Loucy (cell line): ENCODE measurements around the gene NLGN2.

Experiments used
- H2AFZ ChIP-seq: fragments of 200-600 bp; sonication (generic); 2 replicates; pipeline ENCODE4 v1.6.0; 2016; ENCODE audit warnings: antibody characterized with exemption, mild to moderate bottlenecking, low read length, moderate library complexity
- H3F3A ChIP-seq: fragments of 200-600 bp; 2 replicates; pipeline ENCODE4 v1.6.0; 2016; ENCODE audit warnings: antibody characterized with exemption, low read depth, mild to moderate bottlenecking
- H3K27me3 ChIP-seq: fragments of 200-600 bp; sonication (generic); 2 replicates; pipeline ENCODE4 v1.6.1; 2014; ENCODE audit warnings: low read length, mild to moderate bottlenecking; ENCODE audit not compliant: insufficient read depth, poor library complexity, severe bottlenecking
- H3K36me3 ChIP-seq: fragments of 200-600 bp; sonication (generic); 2 replicates; pipeline ENCODE4 v1.6.1; 2016; ENCODE audit warnings: low read length; ENCODE audit not compliant: insufficient read depth
- H3K4me1 ChIP-seq: fragments of 200-600 bp; sonication (generic); 2 replicates; pipeline ENCODE4 v1.5.1; 2014; ENCODE audit warnings: low read length, mild to moderate bottlenecking; ENCODE audit not compliant: insufficient read depth, poor library complexity, severe bottlenecking
- H3K4me2 ChIP-seq: fragments of 200-600 bp; sonication (generic); 2 replicates; pipeline ENCODE4 v1.6.0; 2014; ENCODE audit warnings: antibody characterized with exemption, low read length, low read depth, mild to moderate bottlenecking; ENCODE audit not compliant: poor library complexity, severe bottlenecking
- H3K4me3 ChIP-seq: fragments of 200-600 bp; sonication (generic); 2 replicates; pipeline ENCODE4 v1.5.1; 2014; ENCODE audit warnings: low read length, mild to moderate bottlenecking, mixed read lengths; ENCODE audit not compliant: poor library complexity, severe bottlenecking
- H3K79me2 ChIP-seq: fragments of 200-600 bp; sonication (generic); 2 replicates; pipeline ENCODE4 v1.6.1; 2014; ENCODE audit warnings: low read length; ENCODE audit not compliant: insufficient read depth
- H3K9ac ChIP-seq: fragments of 200-600 bp; sonication (generic); 2 replicates; pipeline ENCODE4 v1.6.0; 2014; ENCODE audit warnings: mild to moderate bottlenecking, low read depth, low read length, moderate library complexity; ENCODE audit not compliant: poor library complexity, severe bottlenecking
- H3K9me2 ChIP-seq: fragments of 200-600 bp; sonication (generic); replicated peaks from 2 replicates; pipeline ENCODE4 v1.6.1; 2016; ENCODE audit warnings: low read depth, low read length, mixed read lengths
- H3K9me3 ChIP-seq: fragments of 200-600 bp; sonication (generic); 2 replicates; pipeline ENCODE4 v1.6.1; 2014; ENCODE audit warnings: mild to moderate bottlenecking, antibody characterized with exemption, low read length, low read depth; ENCODE audit not compliant: insufficient read depth
- H4K20me1 ChIP-seq: fragments of 200-600 bp; sonication (generic); 2 replicates; pipeline ENCODE4 v1.6.0; 2014; ENCODE audit warnings: antibody characterized with exemption, low read length, mild to moderate bottlenecking; ENCODE audit not compliant: insufficient read depth, poor library complexity, severe bottlenecking
- CTCF ChIP-seq: fragments of 200-600 bp; sonication (generic); conservative IDR thresholded peaks from 2 replicates; pipeline ENCODE4 v1.5.1; 2014; ENCODE audit warnings: mild to moderate bottlenecking, antibody characterized with exemption, low read length
- EZH2phosphoT487 ChIP-seq: fragments of 200-600 bp; IDR thresholded peaks from 2 replicates; pipeline ENCODE4 v1.6.1; 2018; ENCODE audit warnings: antibody characterized with exemption, mild to moderate bottlenecking, moderate library complexity, borderline replicate concordance

Gene NLGN2

GRCh38 chr17:7423679-7424078, 16.0 kb downstream of the NLGN2 start:
- Histone ChIP-seq H3K79me2 (no peaks in the 10 kb centered on the region), H3K4me3 (no peak overlapping the region), H3F3A (no peaks in the 10 kb centered on the region), H4K20me1 (no peaks in the 10 kb centered on the region), H3K9ac (no peak overlapping the region), H3K9me2 (no peaks in the 10 kb centered on the region), H3K9me3 (no peaks in the 10 kb centered on the region), H3K4me1 (no peaks in the 10 kb centered on the region), H3K4me2 (no peak overlapping the region), H3K36me3 (no peaks in the 10 kb centered on the region), H2AFZ (no peak overlapping the region), H3K27me3 (no peaks in the 10 kb centered on the region)
- TF ChIP-seq CTCF (no peak), EZH2phosphoT487 (no peak)

GRCh38 chr17:7425316-7425715, 17.7 kb downstream of the NLGN2 start, which contains the start of gene SPEM2:
Gene SPEM2 (plus strand): TSS chr17:7425616. CDS start chr17:7425689, 73 bp downstream.
- Histone ChIP-seq H3F3A (no peaks in the 10 kb centered on the region), H2AFZ (no peak within 1 kb of the TSS), H3K36me3 (no peaks in the 10 kb centered on the region), H3K9me3 (no peaks in the 10 kb centered on the region), H4K20me1 (no peaks in the 10 kb centered on the region), H3K4me2 (no peak within 1 kb of the TSS), H3K9ac (no peak within 1 kb of the TSS), H3K4me3 (no peak within 1 kb of the TSS), H3K27me3 (no peaks in the 10 kb centered on the region), H3K79me2 (no peaks in the 10 kb centered on the region), H3K9me2 (no peaks in the 10 kb centered on the region), H3K4me1 (no peaks in the 10 kb centered on the region)
- TF ChIP-seq CTCF, result no peak
- TF ChIP-seq EZH2phosphoT487, result no peak

- no peaks in the 10 kb centered on the region for H3K9me2 ChIP-seq
- no peaks in the 10 kb centered on the region for H3F3A ChIP-seq
- no peaks in the 10 kb centered on the region for H3K79me2 ChIP-seq
- H3K4me1 ChIP-seq, result no peaks in the 10 kb centered on the region
- no peaks in the 10 kb centered on the region for H3K27me3 ChIP-seq
- H3K9ac ChIP-seq, result no peak overlapping the region
- no peaks in the 10 kb centered on the region for H3K36me3 ChIP-seq
- no peaks in the 10 kb centered on the region for H3K9me3 ChIP-seq
- TF ChIP-seq CTCF (no peak), EZH2phosphoT487 (no peak)
- H2AFZ ChIP-seq, result no peak overlapping the region
- H4K20me1 ChIP-seq, result no peaks in the 10 kb centered on the region
- no peak overlapping the region for H3K4me3 ChIP-seq
- H3K4me2 ChIP-seq, result no peak overlapping the region
Observed at GRCh38 chr17:7425756-7426155, 18.1 kb downstream of the NLGN2 start.
